ENCODE measurements around the gene SATB2.

DNA sequence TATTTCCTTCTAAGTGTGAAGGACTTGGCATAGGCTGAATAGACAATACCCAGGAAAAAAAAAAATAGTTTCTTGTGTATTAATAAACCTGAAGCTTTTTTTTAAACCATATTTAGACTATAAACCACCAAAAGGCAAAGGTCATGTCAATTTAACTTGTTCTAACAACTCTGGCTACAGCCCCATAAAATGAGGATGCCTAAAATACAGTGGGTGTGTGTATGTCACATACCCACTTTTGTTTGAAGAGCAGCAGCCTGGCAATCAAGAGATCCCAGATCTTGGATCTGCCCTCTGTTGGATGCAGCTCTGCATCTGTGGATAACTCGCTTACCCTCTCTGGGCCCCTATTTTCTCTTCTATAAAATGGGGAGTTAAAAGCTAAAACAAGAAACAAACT is 65.4 kb downstream of the SATB2 start:
- TF ChIP-seq RFX5 (IDR thresholded peaks at IDR 0.05; ENCODE audit: low read length): no peak
- TF ChIP-seq CTCF (IDR thresholded peaks at IDR 0.05): no peak
- TF ChIP-seq USF2 (IDR thresholded peaks at IDR 0.05; ENCODE audit: borderline replicate concordance, low read depth, low read length): no peak
- no peak for TF ChIP-seq POLR2AphosphoS5 (IDR thresholded peaks at IDR 0.05; ENCODE audit: low read depth, low read length)
- TF ChIP-seq, protein P1, sequence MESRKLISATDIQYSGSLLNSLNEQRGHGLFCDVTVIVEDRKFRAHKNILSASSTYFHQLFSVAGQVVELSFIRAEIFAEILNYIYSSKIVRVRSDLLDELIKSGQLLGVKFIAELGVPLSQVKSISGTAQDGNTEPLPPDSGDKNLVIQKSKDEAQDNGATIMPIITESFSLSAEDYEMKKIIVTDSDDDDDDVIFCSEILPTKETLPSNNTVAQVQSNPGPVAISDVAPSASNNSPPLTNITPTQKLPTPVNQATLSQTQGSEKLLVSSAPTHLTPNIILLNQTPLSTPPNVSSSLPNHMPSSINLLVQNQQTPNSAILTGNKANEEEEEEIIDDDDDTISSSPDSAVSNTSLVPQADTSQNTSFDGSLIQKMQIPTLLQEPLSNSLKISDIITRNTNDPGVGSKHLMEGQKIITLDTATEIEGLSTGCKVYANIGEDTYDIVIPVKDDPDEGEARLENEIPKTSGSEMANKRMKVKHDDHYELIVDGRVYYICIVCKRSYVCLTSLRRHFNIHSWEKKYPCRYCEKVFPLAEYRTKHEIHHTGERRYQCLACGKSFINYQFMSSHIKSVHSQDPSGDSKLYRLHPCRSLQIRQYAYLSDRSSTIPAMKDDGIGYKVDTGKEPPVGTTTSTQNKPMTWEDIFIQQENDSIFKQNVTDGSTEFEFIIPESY (IDR thresholded peaks at IDR 0.05; ENCODE audit: borderline replicate concordance, low read depth): no peak
- no peak for TF ChIP-seq SIN3A (IDR thresholded peaks at IDR 0.05; ENCODE audit: borderline replicate concordance, low read depth, low read length)
- TF ChIP-seq RXRA (IDR thresholded peaks at IDR 0.05; ENCODE audit: borderline replicate concordance, low read depth): no peak
- no peak for TF ChIP-seq PBX3 (IDR thresholded peaks at IDR 0.05)
- TF ChIP-seq TEAD4 (IDR thresholded peaks at IDR 0.05; ENCODE audit: borderline replicate concordance, insufficient read depth): no peak
- no peak for TF ChIP-seq EZH2phosphoT487 (IDR thresholded peaks at IDR 0.05; ENCODE audit: borderline replicate concordance, low read depth)
- TF ChIP-seq MXI1 (IDR thresholded peaks at IDR 0.05; ENCODE audit: low read depth, low read length): no peak
- TF ChIP-seq YY1 (IDR thresholded peaks at IDR 0.05; ENCODE audit: low read depth): no peak
- no peak for TF ChIP-seq FOXM1 (IDR thresholded peaks at IDR 0.05; ENCODE audit: low read depth)
